T47D (cell line): ENCODE data around the gene PRSS33.

Experiments
- DNase-seq, 2 experiments: peaks; one replicate each; pipeline versions ENCODE4 v3.0.0 to v3.0.0-alpha.2; 2011 to 2012; ENCODE audit warnings: low read depth in 1 of 2, low spot score in 1 of 2
- JUND ChIP-seq: IDR thresholded peaks from 2 replicates; pipeline ENCODE4 v1.6.1; 2012; ENCODE audit warnings: low read depth
- in situ Hi-C: cut with HindIII; loops from 2 replicates; pipeline ENCODE4 v1.10.0; 2016; ENCODE audit warnings: low sequenced_read_pairs, low pct_unique_long_range_greater_than_20kb

The PRSS33 gene

DNA sequence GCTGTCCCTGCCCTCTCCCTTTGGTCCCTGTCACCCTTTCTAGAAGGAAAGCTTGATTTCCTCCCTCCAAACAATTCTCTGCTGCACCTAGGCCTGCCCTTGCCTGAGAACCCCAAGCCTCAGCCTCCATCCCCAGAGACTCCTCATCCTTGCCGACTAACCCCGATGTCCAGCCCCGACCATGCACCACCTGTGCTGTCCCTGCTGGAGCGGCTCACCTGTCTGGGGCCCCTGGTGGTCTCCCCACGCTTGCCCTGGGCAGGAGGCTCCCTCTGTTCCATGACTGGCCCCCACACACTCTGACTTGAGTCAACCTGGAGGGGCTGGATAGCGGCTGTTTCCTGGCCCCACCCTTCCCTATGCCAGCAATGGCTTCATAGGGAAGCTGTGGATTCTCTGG lies 46.9 kb downstream of the PRSS33 start:
- in situ Hi-C loops = no loop called here
- TF ChIP-seq JUND = no peak
- DNase-seq = no peak

DNA sequence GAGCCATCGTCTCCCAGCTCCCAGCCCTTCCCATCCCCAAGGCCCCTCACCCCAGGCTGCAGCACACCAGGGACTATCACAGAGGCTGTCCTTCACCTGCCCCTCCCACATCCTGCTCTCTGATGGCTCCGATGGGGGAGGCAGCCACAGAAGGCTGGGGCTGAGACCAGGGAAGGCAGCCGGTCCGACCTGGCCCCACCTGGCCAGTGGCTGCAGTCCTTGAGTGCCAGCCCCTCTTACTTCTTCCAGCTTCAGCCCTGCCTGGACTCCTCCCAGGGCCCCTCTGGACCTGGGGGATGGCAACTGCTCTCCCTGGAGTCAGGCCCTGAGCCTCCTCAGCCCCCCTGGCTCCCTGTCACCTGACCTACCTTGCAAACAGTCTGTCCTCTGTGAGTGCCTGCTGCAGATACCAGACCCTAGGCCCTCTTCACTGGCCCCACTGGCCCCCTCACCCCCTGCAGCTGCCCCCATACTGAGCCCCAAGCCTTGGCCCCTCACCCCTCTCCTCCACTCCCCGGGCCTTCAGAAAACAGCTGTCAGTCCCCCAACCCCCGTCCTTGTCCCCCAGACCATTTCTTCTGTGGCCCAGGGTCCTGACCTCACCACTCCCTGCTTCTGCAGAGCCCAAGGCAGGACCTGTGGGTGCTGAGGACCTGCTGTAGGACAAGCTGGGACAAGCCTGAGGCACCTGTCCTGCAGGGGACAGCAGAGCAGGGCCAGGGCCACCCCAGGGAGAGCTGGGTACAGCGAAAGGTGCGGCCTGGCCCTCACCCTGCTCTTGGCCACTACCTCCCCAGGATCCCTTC lies 47.5 kb downstream of the PRSS33 start:
- TF ChIP-seq JUND = no peak
- DNase-seq = no peak
- in situ Hi-C loops = no loop called here

GRCh38 chr16:2738615-2739014 lies 48.7 kb downstream of the PRSS33 start:
- no peak for TF ChIP-seq JUND
- in situ Hi-C loops = no loop called here
- no peak for DNase-seq

- DNase-seq = no peak
- in situ Hi-C loops = no loop called here
- no peak for TF ChIP-seq JUND
Measured at GRCh38 chr16:2737895-2738418, 49.4 kb downstream of the PRSS33 start.

GRCh38 chr16:2737238-2737605 lies 50.1 kb downstream of the PRSS33 start:
- in situ Hi-C loops = no loop called here
- no peak for DNase-seq
- TF ChIP-seq JUND = no peak

DNA sequence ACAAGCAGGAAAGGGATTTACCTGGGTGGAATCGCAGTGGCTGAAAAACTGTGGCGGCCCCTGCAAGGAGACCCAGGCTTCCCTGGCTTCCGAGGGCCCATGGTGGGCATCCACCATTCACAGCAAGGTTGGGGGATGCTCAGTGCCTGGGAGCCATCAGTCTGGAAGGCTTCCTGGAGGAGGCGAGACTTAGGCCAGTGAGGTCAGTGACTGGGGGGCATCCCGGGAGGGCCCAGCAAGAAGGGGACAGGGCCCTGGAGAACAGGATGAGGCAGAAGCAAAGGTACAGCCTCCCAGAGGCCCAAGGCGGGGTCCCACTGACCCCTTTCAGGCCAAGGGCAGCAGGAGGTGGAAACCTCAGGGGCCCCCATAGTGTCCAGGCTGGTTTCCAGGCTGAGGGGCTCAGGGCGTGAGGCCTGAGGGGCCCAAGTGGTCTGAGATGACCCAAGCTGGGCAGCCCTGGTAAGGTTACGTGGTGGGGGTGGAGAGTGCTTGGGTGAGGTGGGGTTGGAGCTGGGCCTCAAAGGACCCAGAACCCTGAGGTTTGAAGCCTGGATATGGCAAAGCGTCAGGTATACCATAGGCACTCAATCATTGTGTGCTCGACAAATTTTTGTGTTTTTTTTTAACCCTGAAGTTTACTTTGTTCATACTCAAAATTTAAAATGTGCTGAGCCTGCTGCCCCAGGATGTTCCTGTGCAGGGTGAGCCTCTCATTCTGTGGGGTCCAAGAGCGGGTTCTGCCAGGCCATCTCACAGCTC lies 50.7 kb downstream of the PRSS33 start:
- in situ Hi-C loops = no loop called here
- no peak for TF ChIP-seq JUND

GRCh38 chr16:2734844-2735515 lies 52.4 kb downstream of the PRSS33 start:
- no peak for TF ChIP-seq JUND
- in situ Hi-C loops = no loop called here
- no peak for DNase-seq

More for the DNA sequence above, 50.7 kb downstream of the PRSS33 start:
- no peak for DNase-seq
